ENCODE results near the gene RAPH1.

- no peak for TF ChIP-seq CTCF (IDR thresholded peaks at IDR 0.05)
- TF ChIP-seq POLR2AphosphoS5 (IDR thresholded peaks at IDR 0.05): no peak
Observed at GRCh38 chr2:203583701-203584100, 48.6 kb upstream of the RAPH1 start.

Measured in gastroesophageal sphincter (tissue), 3 donors.